Karpas-422 (cell line): ENCODE results near the gene NRG3. TPM values are rescaled to one million over a fixed set of nuclear protein-coding genes. Genes with fewer than 3 reads are reported as not detected.

Experiments used
- DNase-seq: peaks from one replicate; pipeline ENCODE4 v3.0.0-alpha.2; 2015
- H2AFZ ChIP-seq: fragments of 200-600 bp; sonication (generic); 2 replicates; pipeline ENCODE4 v1.6.1; 2014; ENCODE audit warnings: antibody characterized with exemption, low read length, mixed read lengths
- H3K27ac ChIP-seq: fragments of 200-600 bp; sonication (generic); 2 replicates; pipeline ENCODE4 v1.5.1; 2014; ENCODE audit warnings: mild to moderate bottlenecking, low read length, moderate library complexity
- H3K27me3 ChIP-seq: fragments of 200-600 bp; sonication (generic); 2 replicates; pipeline ENCODE4 v1.6.1; 2014; ENCODE audit warnings: low read length, mixed read lengths
- H3K36me3 ChIP-seq: fragments of 200-600 bp; sonication (generic); 2 replicates; pipeline ENCODE4 v1.6.1; 2014; ENCODE audit warnings: low read length, mixed read lengths; ENCODE audit not compliant: insufficient read depth
- H3K4me1 ChIP-seq: fragments of 200-600 bp; sonication (generic); 2 replicates; pipeline ENCODE4 v1.6.1; 2014; ENCODE audit warnings: mild to moderate bottlenecking, low read length, mixed read lengths
- H3K4me2 ChIP-seq: fragments of 200-600 bp; sonication (generic); 2 replicates; pipeline ENCODE4 v1.6.1; 2014; ENCODE audit warnings: low read length, low read depth, mild to moderate bottlenecking; ENCODE audit not compliant: poor library complexity, severe bottlenecking
- H3K4me3 ChIP-seq: fragments of 200-600 bp; sonication (generic); 2 replicates; pipeline ENCODE4 v1.5.1; 2014; ENCODE audit warnings: mild to moderate bottlenecking, antibody characterized with exemption, low read length, mixed read lengths
- H3K79me2 ChIP-seq: fragments of 200-600 bp; sonication (generic); 2 replicates; pipeline ENCODE4 v1.6.1; 2014; ENCODE audit warnings: mild to moderate bottlenecking, low read length, mixed read lengths
- H3K9ac ChIP-seq: fragments of 200-600 bp; sonication (generic); 2 replicates; pipeline ENCODE4 v1.6.0; 2014; ENCODE audit warnings: low read length
- H3K9me2 ChIP-seq: fragments of 200-600 bp; sonication (generic), shearing (Covaris generic); replicated peaks from 2 replicates; pipeline ENCODE4 v1.6.0; 2014; ENCODE audit warnings: mild to moderate bottlenecking, low read length, moderate library complexity; ENCODE audit not compliant: insufficient read depth
- H3K9me3 ChIP-seq: fragments of 300-700, 200-600 bp; sonication (generic); 2 replicates; pipeline ENCODE4 v1.6.1; 2014; ENCODE audit warnings: low read length, mixed read lengths
- H4K20me1 ChIP-seq: fragments of 200-600 bp; sonication (generic); 2 replicates; pipeline ENCODE4 v1.6.1; 2014; ENCODE audit warnings: mild to moderate bottlenecking, antibody characterized with exemption, low read length, low read depth; ENCODE audit not compliant: insufficient read depth
- total RNA-seq: library from RNA; depleted of rRNA; stranded (reverse); fragments of >200 nt; shearing (Covaris generic); gene quantifications from 2 replicates; pipeline ENCODE4 v1.2.3, GENCODE V29; 2014; ENCODE audit warnings: low replicate concordance

NRG3 gene
- total RNA-seq, 1 experiment from 2014 or later, result not detected

DNA sequence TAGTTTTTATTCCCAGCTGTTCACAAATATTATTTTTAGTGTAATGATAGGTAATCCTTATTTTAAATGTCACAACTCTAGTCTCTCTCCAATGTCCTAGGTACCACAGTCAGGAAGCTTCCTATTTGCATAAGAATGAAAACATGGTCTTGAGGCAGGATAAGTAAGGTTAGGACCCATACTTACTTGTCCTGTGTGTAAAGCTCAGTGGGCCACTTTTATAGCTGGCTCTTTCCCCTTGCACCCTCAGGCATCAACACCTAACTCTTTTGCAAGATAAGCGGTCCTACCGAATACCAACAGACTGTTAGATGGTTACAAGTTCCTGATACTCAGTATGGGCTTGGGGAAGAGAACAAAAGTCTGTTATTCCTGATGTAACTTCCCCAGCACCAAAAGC is 986.9 kb downstream of the NRG3 start:
- Histone ChIP-seq H3K36me3 (no peaks in the 10 kb centered on the region), H3K27ac (no peak overlapping the region), H3K9ac (no peak overlapping the region), H2AFZ (no peak overlapping the region), H3K9me2 (no peaks in the 10 kb centered on the region), H3K4me3 (no peak overlapping the region), H3K4me2 (no peak overlapping the region), H4K20me1 (no peaks in the 10 kb centered on the region), H3K4me1 (no peaks in the 10 kb centered on the region), H3K27me3 (no peaks in the 10 kb centered on the region), H3K79me2 (no peaks in the 10 kb centered on the region), H3K9me3 (no peaks in the 10 kb centered on the region)
- DNase-seq, result no peak

GRCh38 chr10:82865366-82865765 is 990.4 kb downstream of the NRG3 start:
- no peaks in the 10 kb centered on the region for H3K9me3 ChIP-seq
- H3K79me2 ChIP-seq, result no peaks in the 10 kb centered on the region
- H4K20me1 ChIP-seq, result no peaks in the 10 kb centered on the region
- H3K27ac ChIP-seq, result no peak overlapping the region
- H3K27me3 ChIP-seq, result no peaks in the 10 kb centered on the region
- no peak for DNase-seq
- H3K9ac ChIP-seq, result no peak overlapping the region
- H3K9me2 ChIP-seq, result no peaks in the 10 kb centered on the region
- no peaks in the 10 kb centered on the region for H3K36me3 ChIP-seq
- no peak overlapping the region for H2AFZ ChIP-seq
- H3K4me1 ChIP-seq, result no peaks in the 10 kb centered on the region
- no peak overlapping the region for H3K4me3 ChIP-seq
- no peak overlapping the region for H3K4me2 ChIP-seq

DNA sequence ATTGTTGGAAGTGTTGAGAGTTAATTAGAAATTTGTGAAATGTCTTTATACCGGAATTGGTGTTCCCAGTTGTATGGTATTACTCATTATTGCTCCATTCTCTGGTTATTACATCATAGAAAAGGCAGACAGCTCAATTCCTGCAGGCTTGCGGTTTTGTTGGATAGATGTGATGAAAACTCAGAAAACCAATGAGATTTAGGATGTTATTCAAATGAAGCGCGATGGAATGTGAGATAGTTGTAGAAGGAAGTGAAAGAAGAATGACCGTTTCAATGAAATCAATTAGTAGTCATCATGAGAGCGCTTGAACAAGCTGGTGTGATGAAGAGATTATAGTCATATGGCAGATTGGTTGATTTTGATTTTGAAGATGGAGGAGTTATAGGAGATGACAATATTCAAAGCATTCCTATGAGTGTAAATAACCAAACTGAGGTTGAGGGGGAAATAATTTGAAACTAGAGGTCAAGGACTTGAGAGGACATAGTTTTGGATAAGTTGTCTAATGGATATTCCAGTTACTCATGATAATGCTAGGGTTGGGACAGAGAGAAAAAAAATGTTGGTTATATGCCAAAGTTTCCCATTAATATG is 991.5 kb downstream of the NRG3 start:
- no peak overlapping the region for H3K27ac ChIP-seq
- no peak overlapping the region for H3K9ac ChIP-seq
- no peaks in the 10 kb centered on the region for H3K36me3 ChIP-seq
- H3K4me2 ChIP-seq, result no peak overlapping the region
- H3K9me2 ChIP-seq, result no peaks in the 10 kb centered on the region
- no peaks in the 10 kb centered on the region for H3K79me2 ChIP-seq
- no peaks in the 10 kb centered on the region for H3K4me1 ChIP-seq
- no peak overlapping the region for H3K4me3 ChIP-seq
- H2AFZ ChIP-seq, result no peak overlapping the region
- no peaks in the 10 kb centered on the region for H3K27me3 ChIP-seq
- H3K9me3 ChIP-seq, result no peaks in the 10 kb centered on the region
- H4K20me1 ChIP-seq, result no peaks in the 10 kb centered on the region
- DNase-seq, result no peak

GRCh38 chr10:82867056-82867455 is 992.1 kb downstream of the NRG3 start:
- H3K79me2 ChIP-seq, result no peaks in the 10 kb centered on the region
- H3K27me3 ChIP-seq, result no peaks in the 10 kb centered on the region
- H3K4me1 ChIP-seq, result no peaks in the 10 kb centered on the region
- no peak overlapping the region for H3K4me3 ChIP-seq
- H3K9me3 ChIP-seq, result no peaks in the 10 kb centered on the region
- no peaks in the 10 kb centered on the region for H3K9me2 ChIP-seq
- H2AFZ ChIP-seq, result no peak overlapping the region
- H4K20me1 ChIP-seq, result no peaks in the 10 kb centered on the region
- no peak overlapping the region for H3K4me2 ChIP-seq
- no peak for DNase-seq
- no peaks in the 10 kb centered on the region for H3K36me3 ChIP-seq
- no peak overlapping the region for H3K27ac ChIP-seq
- no peak overlapping the region for H3K9ac ChIP-seq

DNA sequence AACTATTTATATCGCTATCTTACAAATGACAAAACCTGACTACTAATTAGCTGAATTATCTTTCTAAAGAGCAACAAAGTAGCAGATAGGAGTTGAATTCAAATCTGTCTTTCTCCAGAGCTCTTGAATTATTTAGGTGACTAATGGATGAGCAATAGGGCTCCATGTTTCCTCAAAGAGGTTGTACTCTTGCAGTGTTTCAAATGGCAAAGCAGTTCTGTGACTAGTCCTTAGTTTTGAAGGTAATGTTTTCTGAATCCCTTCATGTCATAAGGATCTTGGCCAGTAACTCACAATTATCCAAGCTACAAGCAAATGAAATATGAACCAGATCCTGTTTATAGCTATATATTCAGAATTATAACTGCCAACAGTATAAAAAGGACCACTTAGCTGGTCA is 999.7 kb downstream of the NRG3 start:
- Histone ChIP-seq H2AFZ (no peak overlapping the region), H4K20me1 (no peaks in the 10 kb centered on the region), H3K27ac (no peak overlapping the region), H3K27me3 (no peaks in the 10 kb centered on the region), H3K36me3 (no peaks in the 10 kb centered on the region), H3K4me3 (no peak overlapping the region), H3K79me2 (no peaks in the 10 kb centered on the region), H3K9ac (no peak overlapping the region), H3K9me3 (no peaks in the 10 kb centered on the region), H3K9me2 (no peaks in the 10 kb centered on the region), H3K4me2 (no peak overlapping the region), H3K4me1 (no peaks in the 10 kb centered on the region)
- DNase-seq, result no peak

GRCh38 chr10:82880776-82881290 is 1005.8 kb downstream of the NRG3 start:
- Histone ChIP-seq H4K20me1 (no peaks in the 10 kb centered on the region), H3K4me1 (no peaks in the 10 kb centered on the region), H3K9me3 (no peaks in the 10 kb centered on the region), H3K79me2 (no peaks in the 10 kb centered on the region), H3K27ac (no peak overlapping the region), H3K27me3 (no peaks in the 10 kb centered on the region), H3K9me2 (no peaks in the 10 kb centered on the region), H3K4me3 (no peak overlapping the region), H3K4me2 (no peak overlapping the region), H2AFZ (no peak overlapping the region), H3K36me3 (no peaks in the 10 kb centered on the region), H3K9ac (no peak overlapping the region)
- no peak for DNase-seq

- DNase-seq, result no peak
- no peaks in the 10 kb centered on the region for H3K4me1 ChIP-seq
- H4K20me1 ChIP-seq, result no peaks in the 10 kb centered on the region
- H3K4me2 ChIP-seq, result no peak overlapping the region
- H3K9me2 ChIP-seq, result no peaks in the 10 kb centered on the region
- H3K9ac ChIP-seq, result no peak overlapping the region
- no peaks in the 10 kb centered on the region for H3K9me3 ChIP-seq
- no peaks in the 10 kb centered on the region for H3K36me3 ChIP-seq
- H3K79me2 ChIP-seq, result no peaks in the 10 kb centered on the region
- H2AFZ ChIP-seq, result no peak overlapping the region
- H3K27me3 ChIP-seq, result no peaks in the 10 kb centered on the region
- no peak overlapping the region for H3K4me3 ChIP-seq
- H3K27ac ChIP-seq, result no peak overlapping the region
These were observed 1007.7 kb downstream of the NRG3 start for GRCh38 chr10:82882722-82883121.

DNA sequence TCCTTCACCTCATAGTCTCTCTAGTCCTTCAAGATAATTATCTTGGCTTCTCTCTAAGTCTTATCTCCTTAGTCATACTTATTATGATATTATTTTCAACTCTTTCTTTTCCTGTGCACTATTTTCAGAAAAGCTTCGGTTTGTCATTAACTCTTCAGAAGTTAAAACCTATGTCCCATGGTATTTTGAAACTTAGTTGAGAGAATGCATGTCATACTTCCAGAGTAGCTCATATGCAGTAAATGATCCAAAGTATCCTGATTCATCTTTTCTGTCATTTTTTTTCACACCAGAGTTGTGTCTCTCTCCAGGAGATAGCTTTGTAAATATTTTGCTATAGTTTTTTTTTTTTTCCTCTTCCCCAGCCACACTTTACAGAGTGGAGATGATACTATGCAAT is 1008.6 kb downstream of the NRG3 start:
- no peak overlapping the region for H3K4me2 ChIP-seq
- H3K4me1 ChIP-seq, result no peaks in the 10 kb centered on the region
- H4K20me1 ChIP-seq, result no peaks in the 10 kb centered on the region

More for the DNA sequence above, 1008.6 kb downstream of the NRG3 start:
- no peak overlapping the region for H3K27ac ChIP-seq
- H3K4me3 ChIP-seq, result no peak overlapping the region
- no peaks in the 10 kb centered on the region for H3K27me3 ChIP-seq
- no peak for DNase-seq
- H3K9ac ChIP-seq, result no peak overlapping the region
- H3K36me3 ChIP-seq, result no peaks in the 10 kb centered on the region
- no peaks in the 10 kb centered on the region for H3K9me3 ChIP-seq
- no peaks in the 10 kb centered on the region for H3K9me2 ChIP-seq
- no peak overlapping the region for H2AFZ ChIP-seq
- no peaks in the 10 kb centered on the region for H3K79me2 ChIP-seq
